DMS153 treated with DMSO at 0.1 percent for 48 hours (cell line): ENCODE measurements around the gene DMRTA2.

Experiments
- DNase-seq: peaks from one replicate; lab custom pipeline; 2025; ENCODE audit not compliant: unreplicated experiment; lab: John Stamatoyannopoulos, UW

The DMRTA2 gene

DNA sequence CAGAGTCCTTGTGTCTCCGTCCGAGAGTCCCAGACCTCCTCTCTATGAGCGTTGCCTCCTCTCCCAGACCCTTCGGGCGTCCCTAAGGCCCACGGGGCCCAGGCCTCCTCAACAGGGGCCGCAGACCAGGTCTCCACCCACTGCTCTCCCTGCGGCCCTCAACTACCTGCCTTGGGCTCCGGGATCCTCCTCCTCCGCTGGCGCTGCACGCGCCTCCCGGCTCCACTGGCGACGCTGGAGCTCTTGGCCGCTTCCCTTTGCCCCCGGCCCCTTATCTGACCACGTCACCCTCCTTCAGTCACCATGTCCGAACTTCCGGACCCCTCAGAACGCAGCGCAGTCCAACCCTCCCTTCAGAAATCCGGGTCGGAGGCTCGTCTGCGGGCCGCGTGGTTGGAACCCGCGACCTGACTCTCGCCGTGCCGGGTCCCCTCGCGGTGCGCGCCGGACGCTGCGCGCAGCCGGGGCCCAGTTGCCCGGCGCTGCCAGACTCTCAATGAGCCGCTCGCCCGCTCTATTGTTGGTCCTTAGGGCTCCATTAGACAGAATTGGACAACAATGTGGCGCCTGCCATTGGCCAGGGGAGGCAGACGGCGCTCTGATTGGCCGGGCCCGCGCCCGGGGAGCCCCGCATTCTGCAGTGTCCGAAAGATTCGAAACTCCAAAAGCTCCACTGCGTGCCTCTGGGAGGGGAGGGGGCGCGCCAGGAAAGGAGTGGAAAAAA, at the start of gene DMRTA2:
TSS of gene DMRTA2 (minus strand) at position 498 of the 724 bp plus-strand sequence. CDS start 1,907 bp downstream, outside the sequence.
- DNase-seq: peak; percentile 84

DNA sequence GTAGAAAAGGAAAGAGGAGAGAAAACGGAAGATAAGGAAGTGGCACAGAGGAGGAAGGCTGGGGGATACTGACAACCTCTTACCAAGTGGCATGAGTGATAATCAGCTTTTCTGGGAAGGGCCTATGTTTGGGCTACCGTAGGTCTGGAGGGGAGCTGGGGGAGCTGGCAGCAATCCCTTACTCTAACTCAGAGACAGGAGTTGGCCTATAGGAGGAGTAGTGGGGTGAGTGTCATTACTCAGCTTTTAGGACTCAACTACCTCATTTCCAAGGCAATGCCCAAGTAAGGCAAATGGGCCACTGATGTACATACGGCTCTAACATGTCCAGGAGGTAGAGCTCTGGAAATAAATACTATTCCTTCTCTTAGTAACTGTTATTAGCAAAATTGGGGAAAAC, 48.7 kb upstream of the DMRTA2 start:
- DNase-seq: no peak

DNA sequence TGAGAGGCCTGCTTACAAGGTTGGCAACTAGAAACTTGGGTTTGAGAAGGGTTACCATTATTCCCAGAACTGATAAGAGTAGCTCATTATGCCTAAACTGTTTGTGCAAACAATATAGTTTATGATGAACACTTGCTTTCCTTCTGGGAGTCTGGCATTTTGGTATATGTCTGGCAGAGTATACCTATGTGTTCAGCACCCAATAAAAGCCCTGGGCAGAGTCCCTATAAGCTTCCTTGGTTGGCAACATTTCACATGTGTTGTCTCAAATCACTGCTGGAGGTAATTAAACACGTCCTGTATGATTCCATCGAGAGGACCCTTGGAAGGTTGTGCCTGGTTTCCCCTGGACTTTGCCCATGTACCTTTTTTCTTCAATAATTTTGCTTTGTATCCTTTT, 39.7 kb upstream of the DMRTA2 start:
- no peak for DNase-seq

DNA sequence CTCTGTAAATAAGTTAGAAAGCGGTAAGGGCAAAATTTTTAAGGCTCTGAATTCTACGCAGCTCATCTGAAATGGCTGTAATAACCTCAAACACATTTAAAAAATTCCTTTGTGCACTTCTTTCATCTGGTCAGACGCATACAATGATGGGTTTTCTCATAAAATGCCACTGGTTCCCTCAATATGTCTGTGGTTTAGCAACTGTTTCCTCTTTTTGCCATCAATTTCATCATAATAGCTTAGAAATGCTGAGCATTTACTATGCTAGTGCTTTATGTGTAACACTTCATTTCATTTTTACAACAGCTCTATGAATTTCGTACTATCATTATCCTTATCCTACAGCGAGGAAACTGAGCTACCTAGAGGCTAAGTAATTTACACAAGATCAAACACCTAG, 35.3 kb upstream of the DMRTA2 start:
- DNase-seq: no peak

DNA sequence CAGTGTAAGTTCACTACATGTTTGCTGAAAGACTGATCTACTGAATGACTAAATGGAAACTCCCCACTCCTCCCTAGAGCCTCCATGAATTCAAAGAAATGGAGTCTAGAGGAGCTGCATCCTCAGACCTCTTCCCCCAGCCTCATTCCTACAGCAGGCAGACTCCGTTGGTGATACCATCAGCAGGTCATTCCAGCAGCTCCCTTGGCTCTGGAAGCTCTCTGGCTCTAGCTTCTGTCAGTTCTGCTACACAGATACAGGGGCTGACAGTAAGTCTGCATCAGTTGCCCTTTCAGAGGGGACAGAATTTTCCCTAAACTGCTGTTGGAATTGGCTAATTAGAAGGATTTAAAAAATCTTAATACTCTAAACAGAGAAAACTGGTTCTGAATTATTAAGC, 31.7 kb upstream of the DMRTA2 start:
- DNase-seq: no peak

DNA sequence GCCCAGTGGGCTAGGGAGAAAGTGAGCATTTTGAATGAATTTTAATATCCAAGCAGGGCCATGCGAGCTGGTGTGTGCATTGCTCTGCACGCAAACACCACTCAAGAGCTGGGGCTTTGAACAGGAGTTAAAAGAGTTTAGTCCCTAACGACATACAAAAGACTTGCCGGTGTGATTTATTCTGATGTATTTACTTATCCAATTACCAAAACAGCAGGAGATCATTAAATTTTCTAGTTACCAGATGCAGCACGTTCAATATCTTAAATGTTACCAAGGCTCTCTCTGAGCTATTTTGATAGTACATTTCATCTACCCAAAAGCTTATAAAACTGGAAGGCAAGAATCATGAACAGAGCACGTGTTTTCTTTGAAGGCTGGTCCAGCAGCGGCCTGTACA, 30.0 kb upstream of the DMRTA2 start:
- DNase-seq: no peak

DNA sequence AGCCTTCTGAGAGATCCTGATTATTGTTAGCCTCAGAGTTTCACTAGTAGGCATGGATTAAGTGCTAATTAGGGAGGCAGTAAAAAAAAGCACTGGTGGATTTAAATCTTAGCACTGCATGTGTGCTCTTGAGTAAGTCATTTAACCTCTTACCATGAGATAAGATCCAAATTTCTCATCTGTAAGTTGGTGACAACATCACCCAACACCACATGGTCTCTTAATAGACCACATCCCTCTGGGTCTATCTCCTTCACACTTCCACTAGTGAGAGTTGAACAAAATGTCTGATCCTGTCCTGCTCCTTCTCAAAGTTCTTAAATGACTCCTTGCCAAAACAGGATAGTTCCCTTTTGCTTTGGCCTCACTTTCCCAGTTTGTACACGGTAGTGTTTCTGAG, 29.5 kb upstream of the DMRTA2 start:
- DNase-seq: no peak

DNA sequence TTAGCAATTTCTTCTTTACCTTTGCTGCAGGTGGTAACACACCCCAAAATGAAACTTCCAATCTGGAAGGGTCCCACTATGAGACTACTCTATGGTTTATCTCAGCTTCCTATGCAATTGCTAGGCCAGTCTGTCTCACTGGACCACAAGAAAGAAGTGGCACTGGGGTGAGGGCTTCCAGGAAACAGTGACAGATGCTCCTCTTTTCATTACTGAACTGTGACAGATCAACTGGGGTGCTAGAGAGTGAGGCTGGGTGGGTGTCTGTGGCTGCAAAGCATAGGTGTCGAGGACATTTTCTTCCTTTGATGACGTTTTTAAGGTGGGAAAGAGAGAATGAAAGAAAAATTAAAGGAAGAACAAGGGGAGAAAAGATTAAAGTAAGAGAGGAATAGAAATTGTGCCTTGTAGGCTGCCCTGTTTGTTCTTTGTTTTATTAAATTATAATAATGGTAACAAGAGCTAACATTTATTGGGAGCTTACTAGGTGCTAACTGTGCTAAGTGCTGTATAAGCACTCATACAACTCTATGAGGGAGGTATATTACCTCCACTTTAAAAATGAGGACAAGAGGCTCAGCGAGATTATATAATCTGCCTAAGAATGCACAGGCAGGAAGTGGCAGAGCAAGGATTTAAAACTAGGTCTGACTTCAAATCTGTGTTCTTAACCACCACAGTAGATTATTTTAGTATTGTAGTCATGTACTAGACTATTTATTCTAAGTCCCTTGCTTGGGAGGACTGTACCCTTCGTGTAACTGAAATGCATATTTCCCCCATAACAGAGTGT, 27.8 kb upstream of the DMRTA2 start:
- DNase-seq: no peak

DNA sequence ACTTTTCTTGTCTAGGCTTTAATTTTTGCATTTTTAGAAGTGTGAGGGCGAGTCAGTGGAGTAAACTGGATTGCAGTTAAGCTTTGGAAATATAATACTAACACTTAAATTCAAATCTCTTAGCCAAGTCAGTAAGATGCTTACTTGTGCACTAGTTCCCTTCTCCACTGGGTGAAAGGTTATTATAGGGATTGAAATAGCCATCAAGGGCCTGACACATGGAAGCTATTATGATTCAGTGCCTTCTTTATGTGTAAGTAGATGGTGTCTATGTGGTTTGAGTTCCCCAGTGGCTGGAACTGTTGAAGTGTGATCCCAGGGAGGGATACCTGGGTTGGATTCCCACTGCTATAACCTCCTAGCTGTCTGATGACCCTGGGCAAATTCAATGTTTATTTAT, 24.7 kb upstream of the DMRTA2 start:
- DNase-seq: no peak

DNA sequence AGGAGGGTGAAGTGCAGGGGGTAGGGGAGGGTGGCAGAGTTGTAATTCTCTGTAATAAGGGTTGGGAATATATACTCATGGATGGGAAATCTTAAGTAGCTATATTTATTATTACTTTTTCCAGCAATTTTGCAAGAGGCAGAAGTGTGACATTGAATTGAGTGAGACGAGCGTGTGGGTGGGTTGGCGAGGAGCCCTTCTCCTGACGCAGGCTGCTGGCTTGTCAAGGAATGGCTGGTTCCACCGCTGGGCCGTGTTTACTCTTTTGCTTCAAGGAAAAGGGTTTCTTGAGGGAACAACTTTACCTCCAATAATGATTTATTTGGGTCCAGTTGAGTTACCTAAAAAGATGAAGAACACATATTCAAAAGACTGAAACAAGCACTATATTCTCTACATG, 17.9 kb upstream of the DMRTA2 start:
- no peak for DNase-seq

DNA sequence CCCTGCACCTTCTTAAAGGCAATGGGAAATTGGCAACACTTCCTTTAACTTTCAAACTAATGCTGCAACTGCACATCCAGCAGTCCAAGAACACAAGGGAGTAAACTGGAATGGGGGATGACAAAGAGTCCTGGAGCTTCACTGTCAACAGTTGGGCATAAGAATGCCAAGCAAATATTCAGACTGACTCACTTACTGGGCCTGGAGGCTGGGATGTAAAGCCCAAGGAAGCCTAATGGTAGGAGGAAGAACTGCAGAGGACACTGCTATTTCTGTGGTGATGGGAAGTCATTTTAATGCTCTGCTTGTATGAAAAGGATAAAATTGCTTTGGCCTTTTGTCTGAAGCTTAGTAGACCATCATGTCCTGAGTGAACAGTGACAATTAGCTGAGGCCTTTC, 15.7 kb upstream of the DMRTA2 start:
- no peak for DNase-seq

DNA sequence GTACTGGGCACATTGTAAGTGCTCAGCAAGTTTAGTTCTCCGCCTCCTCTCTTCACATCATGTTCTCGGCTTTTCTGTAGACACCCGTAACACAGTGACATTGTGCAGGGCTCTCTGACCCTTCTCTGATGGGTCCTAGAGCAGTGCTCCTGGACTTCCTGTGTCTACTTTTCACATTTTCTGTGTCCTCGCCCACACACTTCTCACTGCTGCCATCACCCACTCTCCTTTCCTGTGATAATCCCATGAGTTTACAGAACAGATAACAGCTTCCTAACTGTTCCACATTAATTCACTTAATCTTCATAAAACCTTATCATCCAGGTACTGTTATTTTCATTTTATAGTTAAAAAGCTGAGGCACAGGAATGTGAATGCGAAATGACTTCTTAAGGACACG, 13.2 kb upstream of the DMRTA2 start:
- DNase-seq: no peak

DNA sequence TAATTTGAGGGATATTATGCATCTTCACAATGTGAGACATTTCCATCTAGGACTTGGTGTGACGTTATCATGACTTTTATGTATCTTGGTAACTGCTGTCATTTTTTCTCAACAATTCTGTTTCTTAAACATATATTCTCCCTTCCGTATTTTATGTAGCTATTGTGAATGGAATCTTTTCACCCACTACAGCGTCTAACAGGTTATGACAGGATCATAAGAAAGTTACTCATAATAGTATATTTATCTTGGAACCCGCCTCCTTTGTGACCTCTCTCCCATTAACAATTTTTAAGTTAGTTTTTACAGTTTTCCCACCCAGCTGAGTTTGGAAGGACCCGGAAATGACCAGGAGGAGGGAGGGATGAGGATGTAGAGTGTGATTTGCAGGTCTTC, 6.8 kb upstream of the DMRTA2 start:
- no peak for DNase-seq

DNA sequence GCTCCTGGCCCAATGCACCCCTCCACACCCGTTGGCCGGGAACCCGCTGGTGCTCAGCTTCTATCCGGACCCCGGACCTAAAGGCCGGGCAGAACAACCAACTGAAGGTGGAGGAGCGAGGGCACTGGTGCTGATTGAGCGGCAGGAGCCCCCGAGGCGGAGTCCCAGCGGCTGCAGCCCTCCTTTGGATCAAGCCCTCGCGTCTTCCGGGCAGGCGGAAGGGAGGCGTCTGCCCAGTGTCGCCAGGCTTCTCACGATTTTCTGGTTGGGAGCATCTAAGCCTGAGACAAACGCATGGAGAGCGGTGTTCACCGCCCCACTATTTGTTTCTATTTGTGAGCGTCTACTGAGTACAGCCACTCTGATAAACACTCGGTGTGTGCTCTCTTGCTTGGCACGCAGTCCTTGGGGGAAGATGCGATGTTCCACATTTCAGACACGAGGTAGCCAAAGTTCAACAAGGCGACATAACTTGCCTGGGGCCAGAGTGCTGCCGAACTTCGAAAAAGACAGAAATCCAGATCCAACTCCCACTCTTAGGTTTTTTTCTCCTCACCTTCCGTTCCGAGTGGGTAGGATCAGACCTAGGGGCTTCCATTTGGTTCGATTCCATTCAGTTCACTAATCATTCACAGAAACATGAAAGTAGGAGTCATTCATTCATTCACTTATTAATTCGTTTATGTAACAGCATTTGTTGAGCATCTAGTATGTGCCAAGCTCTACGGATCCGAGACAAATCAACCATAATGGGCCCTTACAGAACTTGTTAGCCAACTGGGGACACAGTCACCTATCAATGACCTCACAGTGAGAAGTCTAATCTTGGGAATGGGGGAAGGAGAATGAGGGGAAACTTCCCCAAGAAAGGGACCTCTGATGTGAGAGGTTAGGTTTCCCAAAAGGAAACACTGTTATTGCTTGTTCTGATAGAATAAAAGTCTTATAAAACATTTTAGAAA, 4.9 kb upstream of the DMRTA2 start:
- DNase-seq: no peak

DNA sequence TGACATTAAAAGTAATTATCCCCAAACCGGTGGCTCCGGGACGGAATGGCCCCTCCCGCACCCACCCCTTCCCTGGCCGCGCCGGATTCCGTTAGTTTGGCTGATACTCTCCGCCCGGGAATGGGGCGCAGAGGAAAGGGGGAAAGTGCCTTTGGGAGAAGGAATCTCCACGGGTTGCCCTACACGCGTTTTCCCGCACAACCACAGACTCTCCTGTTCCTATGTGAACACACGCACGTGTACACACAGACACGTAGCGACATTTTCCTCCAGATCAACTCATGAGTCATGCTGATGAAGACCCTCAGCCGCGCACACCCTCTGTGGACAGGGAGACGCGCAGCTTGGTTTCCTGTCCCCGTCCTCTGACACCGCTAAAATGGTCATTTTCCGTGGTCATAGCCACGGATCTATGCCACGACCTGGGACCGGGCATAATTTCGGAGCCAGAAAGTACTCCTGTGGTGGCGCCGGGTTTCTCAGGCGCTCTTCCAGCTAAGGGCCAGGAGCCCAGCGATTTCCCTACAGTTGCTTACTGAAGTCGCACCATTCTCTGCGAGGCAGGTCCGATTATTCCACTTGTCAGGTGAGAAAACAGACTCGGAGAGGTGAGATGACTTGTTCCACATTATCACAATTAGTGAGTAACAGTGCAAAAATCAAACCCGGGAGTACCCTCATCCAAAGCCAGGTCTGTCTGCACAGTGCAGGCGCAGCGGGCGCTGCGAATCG, 4.0 kb upstream of the DMRTA2 start:
- DNase-seq: no peak

DNA sequence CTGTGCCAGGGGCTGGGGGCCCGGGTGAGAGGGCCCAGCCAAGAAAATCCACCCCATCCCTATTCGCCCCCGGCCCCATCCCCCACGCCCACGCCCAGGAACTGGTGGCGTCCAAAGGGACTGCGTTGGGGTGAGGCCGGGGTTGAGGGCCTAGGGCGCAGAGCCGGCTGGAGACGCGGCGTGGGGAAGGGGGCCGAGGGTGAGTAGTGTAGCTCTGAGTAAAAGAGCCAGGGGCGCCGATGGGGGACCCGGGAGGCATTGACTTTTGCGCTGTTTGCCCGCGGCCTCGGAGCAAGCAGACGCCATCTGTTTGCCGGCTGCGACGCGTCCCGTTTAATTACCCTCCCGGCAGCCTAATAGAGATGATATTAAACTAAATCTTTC, 3.5 kb upstream of the DMRTA2 start:
- no peak for DNase-seq

DNA sequence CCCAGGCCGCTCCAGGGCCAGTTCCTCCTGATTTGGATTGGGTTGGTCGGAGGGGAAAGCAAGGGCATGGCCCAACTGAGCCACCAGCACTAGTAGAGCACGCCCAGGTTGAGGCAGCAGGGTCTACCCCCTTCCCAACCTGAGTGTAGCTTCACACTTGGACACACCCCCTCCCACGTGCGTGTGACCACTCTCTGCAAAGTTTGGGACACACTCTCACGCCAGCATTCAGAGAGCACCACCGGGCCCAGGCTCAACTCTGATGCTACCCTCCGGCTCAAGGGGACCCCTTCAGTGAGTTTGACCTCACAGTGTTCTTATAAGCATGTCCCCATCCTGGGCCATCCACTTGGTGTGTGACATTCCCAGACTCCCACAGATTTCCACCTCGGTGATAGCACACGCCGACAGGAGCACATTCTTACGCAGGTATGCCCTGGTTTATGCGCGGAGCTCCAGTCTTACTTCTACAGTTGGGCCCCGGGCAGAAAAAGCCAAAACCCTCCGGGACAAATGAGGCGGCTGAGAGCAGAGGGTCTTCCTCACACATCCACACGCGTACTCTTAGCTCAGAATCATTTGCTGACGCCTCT, 3.0 kb upstream of the DMRTA2 start:
- no peak for DNase-seq

DNA sequence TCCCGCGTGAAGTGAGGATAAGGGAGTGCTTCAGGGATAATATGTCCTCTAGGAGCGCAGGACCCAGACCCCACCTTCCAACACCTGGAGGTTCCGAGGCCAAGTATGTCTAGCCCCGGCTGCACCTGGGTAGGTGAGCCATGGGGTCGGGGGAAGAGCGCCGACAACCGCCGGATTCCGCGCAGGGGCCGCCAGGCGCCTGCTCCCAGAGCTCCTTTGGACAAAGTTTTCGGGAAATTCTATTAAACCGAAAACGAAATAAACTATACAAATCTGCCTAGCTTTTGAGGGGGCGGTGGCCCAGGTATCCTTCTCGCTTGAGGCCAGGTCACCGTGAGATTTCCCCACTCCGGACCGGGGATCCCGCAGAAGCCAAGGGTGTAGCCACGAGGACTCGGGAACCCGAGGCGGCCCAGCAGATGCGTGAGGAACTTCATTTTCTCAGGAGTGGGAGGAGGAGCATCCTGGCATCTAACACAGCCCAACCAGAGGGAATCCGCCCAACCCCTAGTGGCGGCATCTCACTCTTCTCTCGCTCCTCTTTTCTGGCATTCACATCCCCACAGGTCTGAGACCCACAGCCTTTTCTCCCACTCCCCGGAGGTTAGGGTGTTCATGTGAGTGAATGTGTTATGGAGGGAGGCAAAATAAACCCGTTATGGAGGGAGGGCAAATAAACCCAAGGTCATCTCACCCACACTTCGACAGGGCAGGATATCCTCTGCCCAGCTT, 2.3 kb upstream of the DMRTA2 start:
- no peak for DNase-seq

DNA sequence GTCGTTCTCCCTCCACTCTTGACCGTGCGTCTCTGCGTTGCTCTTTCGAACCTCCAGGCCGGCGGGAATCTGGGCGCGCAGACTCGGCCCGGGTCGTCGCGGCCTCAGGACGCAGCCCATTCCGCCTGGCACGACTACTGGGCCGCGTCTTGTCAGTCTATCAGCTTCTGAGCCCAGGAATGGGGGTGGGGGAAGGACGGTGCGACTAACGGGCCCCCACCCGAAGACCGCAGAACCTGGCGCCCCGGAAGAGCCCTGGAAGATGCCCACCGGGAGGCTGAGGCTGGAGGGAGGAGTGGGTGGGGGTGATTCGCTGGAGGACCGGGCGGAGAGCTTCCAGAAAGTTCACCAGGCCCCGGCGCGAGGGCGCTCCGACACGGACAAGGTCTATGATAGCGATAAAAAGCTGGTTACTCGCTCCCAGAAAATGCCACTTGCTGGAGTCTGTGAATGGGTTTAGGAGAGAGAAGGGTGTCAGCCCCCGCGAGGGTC, 1.7 kb upstream of the DMRTA2 start:
- no peak for DNase-seq
